Esophagus muscularis mucosa (tissue), 4 donors: ENCODE results near the gene LTA. TPM values are rescaled to one million over a fixed set of nuclear protein-coding genes. Genes with fewer than 3 reads are reported as not detected.

Source experiments
- DNase-seq: peaks from one replicate; pipeline ENCODE4 v3.0.0-alpha.2; 2017; ENCODE audit errors: extremely low spot score
- H3K27ac ChIP-seq, 4 donors: fragments of 200-600 bp; sonication (generic); replicated peaks in 1 of 4; 1 replicate in 3 of 4; 2 replicates in 1 of 4; pipeline ENCODE4 v1.5.1; 2016 to 2019; ENCODE audit warnings: mild to moderate bottlenecking in 1 of 4
- H3K27me3 ChIP-seq, 4 donors: fragments of 200-600 bp; sonication (generic); one replicate each; pipeline versions ENCODE4 v1.5.1 to v1.6.0; 2016 to 2019
- H3K36me3 ChIP-seq, 4 donors: fragments of 200-600 bp; sonication (generic); one replicate each; pipeline ENCODE4 v1.5.1; 2016 to 2019
- H3K4me1 ChIP-seq, 4 donors: fragments of 200-600 bp; sonication (generic); one replicate each; pipeline ENCODE4 v1.5.1; 2016 to 2019
- H3K4me3 ChIP-seq, 4 donors: fragments of 200-600 bp; sonication (generic); 1 replicate in 2 of 4; 2 replicates in 2 of 4; pipeline ENCODE4 v1.5.1; 2016 to 2019; ENCODE audit warnings: mild to moderate bottlenecking in 4 of 4, moderate library complexity in 1 of 4
- H3K9me3 ChIP-seq, 4 donors: fragments of 200-600 bp; sonication (generic); 1 replicate in 3 of 4; 2 replicates in 1 of 4; pipeline ENCODE4 v1.5.1; 2016 to 2019
- CTCF ChIP-seq, 3 experiments: fragments of 200-600 bp in 2 of 3; fragments of 450-650 bp in 1 of 3; sonication (generic) in 2 of 3; IDR thresholded peaks; one replicate each; pipeline ENCODE4 v1.5.1; 2017 to 2019; ENCODE audit warnings: antibody characterized with exemption in 3 of 3, mild to moderate bottlenecking in 2 of 3, moderate library complexity in 1 of 3
- EP300 ChIP-seq: sonication (generic); formaldehyde crosslinking; IDR thresholded peaks from one replicate; pipeline ENCODE4 v1.6.1; 2017; ENCODE audit warnings: antibody characterized with exemption
- POLR2A ChIP-seq: fragments of 450-650 bp; IDR thresholded peaks from one replicate; pipeline ENCODE4 v1.6.1; 2017; ENCODE audit warnings: antibody characterized with exemption, moderate library complexity, mild to moderate bottlenecking, low read depth
- POLR2AphosphoS5 ChIP-seq, 2 donors: sonication (generic); formaldehyde crosslinking; IDR thresholded peaks; one replicate each; pipeline ENCODE4 v1.6.1; 2017; ENCODE audit warnings: antibody characterized with exemption in 2 of 2
- WGBS: methylation state at CpG from one replicate; pipeline ENCODE4 v1.1.5; 2018; 5-methylcytosine and 5-hydroxymethylcytosine counted together
- intact Hi-C: fragments of 100-400 bp; cut with DNase I; formaldehyde crosslinking; loops from one replicate; pipeline ENCODE4 v1.15.1; 2023
- total RNA-seq, 4 donors: library from RNA; depleted of rRNA; stranded (reverse); fragments of >200 nt; gene quantifications; one replicate each; pipeline versions ENCODE4 v1.1.0 to v1.2.1, GENCODE V29; 2016

The LTA gene
- total RNA-seq, 4 donors from 2014 or later: not detected

- H3K27ac ChIP-seq: peak overlapping the region; percentile 77 to 84 (median 80)
- intact Hi-C loops: loop anchor here (5.0 kb wide), 1 partner anchor 33 kb away; the partner anchor contains the start of genes ATP6V1G2 and NFKBIL1
- no peaks in the 10 kb centered on the region for H3K27me3 ChIP-seq
- TF ChIP-seq POLR2A (no peak), POLR2AphosphoS5 (IDR thresholded peaks at IDR 0.05) (no peak), EP300 (no peak), CTCF (IDR thresholded peaks at IDR 0.05) (no peak)
- no peaks in the 10 kb centered on the region for H3K36me3 ChIP-seq
- H3K4me3 ChIP-seq: peak overlapping the region; percentile 67 to 86 (median 70)
- H3K4me1 ChIP-seq: peaks cover 17 to 25% (median 22%) of the 10 kb centered on the region in 4 donors
- H3K9me3 ChIP-seq: no peaks in the 10 kb centered on the region
- DNase-seq: no peak
- WGBS: 39% methylated on average over 11 of the region's 11 CpGs
These were observed 8.3 kb downstream of the LTA start for GRCh38 chr6:31580438-31580740.

DNA sequence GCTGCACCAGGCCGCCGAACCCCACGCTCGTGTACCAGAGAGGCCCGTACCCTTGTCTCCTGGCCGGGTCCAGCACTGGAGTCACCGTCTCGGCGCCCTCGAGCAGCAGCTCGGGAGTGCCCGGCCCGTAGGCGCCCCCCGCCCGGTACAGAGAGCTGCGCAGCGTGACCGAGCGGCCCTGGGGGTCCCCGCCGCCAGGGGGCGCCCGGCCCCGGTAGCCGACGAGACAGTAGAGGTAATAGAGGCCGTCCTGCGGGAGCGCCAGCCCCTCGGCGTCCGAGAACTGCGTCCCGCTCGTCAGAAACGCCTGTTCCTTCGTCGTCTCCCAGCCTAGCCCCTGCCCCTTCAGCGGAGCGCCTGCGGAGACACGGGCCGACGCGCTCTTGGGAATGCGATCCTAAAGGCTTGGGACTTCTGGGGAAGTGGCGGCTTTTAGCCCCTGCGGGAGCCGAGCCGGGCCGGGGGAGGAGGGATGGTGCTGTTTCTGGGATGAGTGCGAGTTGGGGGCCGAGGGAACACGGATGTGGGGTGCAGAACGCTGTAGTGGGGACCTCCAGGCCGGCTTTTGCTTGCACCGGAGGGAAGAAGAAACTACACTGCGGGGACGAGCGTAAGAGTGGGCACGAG, 8.8 kb downstream of the LTA start:
- Histone ChIP-seq H3K9me3 (no peaks in the 10 kb centered on the region), H3K4me1 (peaks cover 17 to 25% (median 22%) of the 10 kb centered on the region in 4 donors), H3K27me3 (no peaks in the 10 kb centered on the region), H3K4me3 (peak overlapping the region; percentile 67 to 86 (median 70)), H3K36me3 (no peaks in the 10 kb centered on the region), H3K27ac (peak overlapping the region; percentile 77 to 84 (median 80))
- TF ChIP-seq CTCF (IDR thresholded peaks at IDR 0.05) (peak in 2 of 3 experiments; percentile 94), POLR2AphosphoS5 (IDR thresholded peaks at IDR 0.05) (peak; percentile 72 to 78), EP300 (no peak)
- intact Hi-C loops: loop anchor here (1.0 to 5.0 kb wide), 2 partner anchors 17 to 34 kb away; partner anchors contain the start of genes ATP6V1G2 and NFKBIL1
- WGBS: under 1% methylated on average over 18 of the region's 62 CpGs
- DNase-seq: peak; percentile 97

- H3K27ac ChIP-seq: peak overlapping the region; percentile 77 to 84 (median 80)
- peak overlapping the region; percentile 67 to 86 (median 70) for H3K4me3 ChIP-seq
- TF ChIP-seq POLR2A (no peak), EP300 (no peak), POLR2AphosphoS5 (IDR thresholded peaks at IDR 0.05) (no peak), CTCF (IDR thresholded peaks at IDR 0.05) (no peak)
- no peaks in the 10 kb centered on the region for H3K9me3 ChIP-seq
- DNase-seq: no peak
- peaks cover 0 to 3% (median under 1%) of the 10 kb centered on the region in 4 donors for H3K27me3 ChIP-seq
- no peaks in the 10 kb centered on the region for H3K36me3 ChIP-seq
- 24% methylated on average over 20 of the region's 21 CpGs for WGBS
- peaks cover 17 to 24% (median 21%) of the 10 kb centered on the region in 4 donors for H3K4me1 ChIP-seq
- intact Hi-C loops: loop anchor here (1.0 to 5.0 kb wide), 2 partner anchors 17 to 34 kb away; partner anchors contain the start of genes ATP6V1G2 and NFKBIL1
These were observed 9.5 kb downstream of the LTA start for GRCh38 chr6:31581434-31582229.

GRCh38 chr6:31582230-31582643, 10.1 kb downstream of the LTA start, which contains the start of gene LTB:
Gene LTB, minus strand, starts transcription at chr6:31582424. Its CDS starts 7 bp downstream, at chr6:31582417.
- H3K36me3 ChIP-seq: no peaks in the 10 kb centered on the region
- no peak for DNase-seq
- H3K4me1 ChIP-seq: peaks cover 17 to 24% (median 21%) of the 10 kb centered on the region in 4 donors
- peak within 1 kb of the TSS; percentile 67 to 86 (median 70) for H3K4me3 ChIP-seq
- intact Hi-C loops: loop anchor here (5.0 kb wide), 1 partner anchor 35 kb away; the partner anchor contains the start of genes ATP6V1G2 and NFKBIL1
- peaks cover 0 to 8% (median 3%) of the 10 kb centered on the region in 4 donors for H3K27me3 ChIP-seq
- WGBS: 100% methylated on average over 1 of the region's 3 CpGs
- TF ChIP-seq EP300 (no peak), POLR2A (no peak), POLR2AphosphoS5 (IDR thresholded peaks at IDR 0.05) (no peak), CTCF (IDR thresholded peaks at IDR 0.05) (no peak)
- no peaks in the 10 kb centered on the region for H3K9me3 ChIP-seq
- peak within 1 kb of the TSS; percentile 77 to 84 (median 80) for H3K27ac ChIP-seq
